ENCODE data around the gene MED9. TPM values are rescaled to one million over a fixed set of nuclear protein-coding genes. Genes with fewer than 3 reads are reported as not detected.

The MED9 gene
- total and polyA plus RNA-seq, 9 of the 15 experiments (the other 6 are each of a cell fraction or from before 2014, with no cell fraction given) = 2.2 to 15.8 (median 12.7) TPM

DNA sequence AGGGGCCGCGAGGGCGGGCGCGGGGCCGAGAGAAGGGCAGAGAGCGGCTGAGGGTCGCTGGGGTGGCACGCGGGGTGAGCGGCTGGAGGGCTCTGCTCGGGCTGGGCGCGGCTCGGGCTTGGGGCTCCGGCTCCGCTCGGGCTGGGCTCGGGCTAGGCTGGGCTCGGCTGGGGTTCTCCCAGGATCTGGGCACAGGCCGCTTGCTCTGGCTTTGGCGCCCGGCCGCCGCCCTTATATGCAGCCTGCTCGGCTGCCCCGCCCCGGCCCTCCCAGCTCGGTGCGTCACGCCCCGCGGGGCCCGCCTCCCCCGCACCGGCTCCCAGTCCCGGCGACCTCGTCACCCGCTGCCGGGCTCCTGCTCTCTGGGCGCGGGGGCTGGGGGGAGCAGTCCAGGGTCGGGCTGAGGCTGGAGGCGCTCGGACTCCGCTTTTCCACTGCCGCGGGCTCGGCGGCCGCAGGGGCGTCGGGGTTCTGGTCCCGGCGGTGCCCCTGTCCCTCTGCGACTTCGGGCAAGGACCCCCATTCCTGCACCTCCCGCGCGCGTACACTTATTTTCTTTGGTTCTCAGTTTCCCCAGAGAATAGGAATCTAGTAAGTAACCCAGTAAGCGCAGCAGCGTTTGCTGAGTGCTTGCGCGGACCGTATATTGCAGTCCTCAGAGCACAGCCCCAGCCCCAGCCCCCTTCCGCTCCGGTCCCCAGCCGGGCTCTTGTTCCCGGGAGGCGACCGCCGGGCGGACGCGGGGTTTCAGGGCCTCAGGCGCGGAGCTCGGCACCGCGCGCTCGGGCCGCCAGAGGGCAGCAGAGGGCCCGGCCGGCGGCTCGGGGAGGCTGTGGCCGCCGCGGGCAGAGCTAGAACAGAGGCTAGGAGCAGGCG is 19.6 kb downstream of the MED9 start, which contains the start of gene RASD1 (continued):
- peak; percentile 74 for TF ChIP-seq SMC3 (conservative IDR thresholded peaks at IDR 0.05; ENCODE audit: insufficient read depth, low read depth, low read length)
- TF ChIP-seq HMGN3 (IDR thresholded peaks at IDR 0.05; ENCODE audit: borderline replicate concordance, extremely low read depth, insufficient read length, low read depth, low read length) = peak; percentile 9
- TF ChIP-seq POLR2H (tag; IDR thresholded peaks at IDR 0.05; ENCODE audit: low read depth) = no peak
- TF ChIP-seq, protein P1, sequence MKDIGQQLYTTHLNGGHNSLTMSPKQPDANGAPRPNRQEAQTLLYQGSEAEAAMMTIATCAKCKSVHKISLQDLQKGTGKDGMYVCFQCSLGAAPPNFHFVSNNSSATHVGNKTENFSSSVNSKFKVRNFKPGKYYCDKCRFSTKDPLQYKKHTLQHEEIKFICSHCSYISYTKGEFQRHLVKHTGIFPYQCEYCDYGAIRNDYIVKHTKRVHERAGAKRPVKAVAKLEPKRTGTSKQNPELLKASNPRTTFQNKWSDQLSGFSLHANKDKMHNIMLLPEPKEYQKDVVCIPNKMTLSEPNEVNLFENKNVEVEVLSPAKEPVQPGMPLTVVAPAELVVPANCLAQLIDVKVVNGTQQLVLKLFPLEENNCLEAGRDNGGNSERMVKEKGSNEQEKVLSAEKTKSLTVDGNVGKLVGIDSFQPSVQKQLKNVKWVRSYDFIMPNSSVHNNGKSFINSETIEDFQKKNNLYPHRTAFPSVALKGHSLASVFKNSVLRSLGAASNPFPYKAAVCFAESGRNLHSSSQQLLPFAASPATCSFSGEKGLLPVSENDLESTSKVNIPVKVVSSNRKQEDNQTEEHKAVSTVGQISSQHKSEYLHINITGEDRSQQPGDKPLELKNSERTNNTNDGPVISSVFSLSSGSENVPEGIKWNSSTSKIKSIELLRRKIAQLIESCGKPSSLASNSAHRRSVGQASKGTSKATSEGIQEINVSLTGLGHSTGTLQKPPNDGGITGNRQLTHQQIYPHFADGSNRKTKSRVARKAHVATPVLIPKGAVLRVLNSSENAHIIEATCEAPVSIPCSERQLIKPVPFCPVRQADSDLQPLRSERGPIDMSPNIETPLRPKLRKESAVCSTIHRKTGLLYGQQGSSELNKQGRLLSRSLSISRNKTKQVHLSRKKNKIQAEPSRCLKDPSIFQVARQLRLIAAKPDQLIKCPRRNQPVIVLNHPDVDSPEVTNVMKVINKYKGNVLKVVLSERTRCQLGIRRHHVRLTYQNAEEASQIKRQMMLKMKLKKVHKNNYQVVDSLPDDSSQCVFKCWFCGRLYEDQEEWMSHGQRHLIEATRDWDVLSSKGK (CRISPR knock-in tag; IDR thresholded peaks at IDR 0.05) = no peak
- no peak for TF ChIP-seq KLF10 (CRISPR knock-in tag; IDR thresholded peaks at IDR 0.05)
- TF ChIP-seq XRCC4 (IDR thresholded peaks at IDR 0.05; ENCODE audit: extremely low read depth, insufficient read depth, insufficient read length) = no peak
- TF ChIP-seq RCOR1 (IDR thresholded peaks at IDR 0.05; ENCODE audit: borderline replicate concordance in 1 of 2, low read depth in 2 of 2, low read length in 2 of 2) = no peak
- TF ChIP-seq NRF1 (conservative IDR thresholded peaks at IDR 0.05 in 1 of 2, IDR thresholded peaks at IDR 0.05 in 1 of 2) = 0 out of 4 replicates have a peak, but pooled peaks of 1 of the 2 experiments have one; percentile 19
- TF ChIP-seq CCNT2 (IDR thresholded peaks at IDR 0.05; ENCODE audit: borderline replicate concordance, extremely low read depth, insufficient read length, low read depth, low read length) = peak; percentile 25
- TF ChIP-seq, protein P2, sequence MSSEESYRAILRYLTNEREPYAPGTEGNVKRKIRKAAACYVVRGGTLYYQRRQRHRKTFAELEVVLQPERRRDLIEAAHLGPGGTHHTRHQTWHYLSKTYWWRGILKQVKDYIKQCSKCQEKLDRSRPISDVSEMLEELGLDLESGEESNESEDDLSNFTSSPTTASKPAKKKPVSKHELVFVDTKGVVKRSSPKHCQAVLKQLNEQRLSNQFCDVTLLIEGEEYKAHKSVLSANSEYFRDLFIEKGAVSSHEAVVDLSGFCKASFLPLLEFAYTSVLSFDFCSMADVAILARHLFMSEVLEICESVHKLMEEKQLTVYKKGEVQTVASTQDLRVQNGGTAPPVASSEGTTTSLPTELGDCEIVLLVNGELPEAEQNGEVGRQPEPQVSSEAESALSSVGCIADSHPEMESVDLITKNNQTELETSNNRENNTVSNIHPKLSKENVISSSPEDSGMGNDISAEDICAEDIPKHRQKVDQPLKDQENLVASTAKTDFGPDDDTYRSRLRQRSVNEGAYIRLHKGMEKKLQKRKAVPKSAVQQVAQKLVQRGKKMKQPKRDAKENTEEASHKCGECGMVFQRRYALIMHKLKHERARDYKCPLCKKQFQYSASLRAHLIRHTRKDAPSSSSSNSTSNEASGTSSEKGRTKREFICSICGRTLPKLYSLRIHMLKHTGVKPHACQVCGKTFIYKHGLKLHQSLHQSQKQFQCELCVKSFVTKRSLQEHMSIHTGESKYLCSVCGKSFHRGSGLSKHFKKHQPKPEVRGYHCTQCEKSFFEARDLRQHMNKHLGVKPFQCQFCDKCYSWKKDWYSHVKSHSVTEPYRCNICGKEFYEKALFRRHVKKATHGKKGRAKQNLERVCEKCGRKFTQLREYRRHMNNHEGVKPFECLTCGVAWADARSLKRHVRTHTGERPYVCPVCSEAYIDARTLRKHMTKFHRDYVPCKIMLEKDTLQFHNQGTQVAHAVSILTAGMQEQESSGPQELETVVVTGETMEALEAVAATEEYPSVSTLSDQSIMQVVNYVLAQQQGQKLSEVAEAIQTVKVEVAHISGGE (CRISPR knock-in tag; IDR thresholded peaks at IDR 0.05) = peak in 1 of 3 experiments; percentile 46; a peak in 1 of 6 replicates
- TF ChIP-seq, protein P3, sequence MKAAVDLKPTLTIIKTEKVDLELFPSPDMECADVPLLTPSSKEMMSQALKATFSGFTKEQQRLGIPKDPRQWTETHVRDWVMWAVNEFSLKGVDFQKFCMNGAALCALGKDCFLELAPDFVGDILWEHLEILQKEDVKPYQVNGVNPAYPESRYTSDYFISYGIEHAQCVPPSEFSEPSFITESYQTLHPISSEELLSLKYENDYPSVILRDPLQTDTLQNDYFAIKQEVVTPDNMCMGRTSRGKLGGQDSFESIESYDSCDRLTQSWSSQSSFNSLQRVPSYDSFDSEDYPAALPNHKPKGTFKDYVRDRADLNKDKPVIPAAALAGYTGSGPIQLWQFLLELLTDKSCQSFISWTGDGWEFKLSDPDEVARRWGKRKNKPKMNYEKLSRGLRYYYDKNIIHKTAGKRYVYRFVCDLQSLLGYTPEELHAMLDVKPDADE (conservative IDR thresholded peaks at IDR 0.05; ENCODE audit: control insufficient read depth, low read depth, low read length) = no peak

Data from K562 (cell line).